Measurements from ENCODE around the gene ANKLE2.

GRCh38 chr12:132774646-132775275 lies 13.1 kb upstream of the ANKLE2 start:
- TF ChIP-seq POLR2AphosphoS5 (IDR thresholded peaks at IDR 0.05; ENCODE audit: low read depth) (no peak), CTCF (IDR thresholded peaks at IDR 0.05; ENCODE audit: insufficient read depth, low read length) (no peak), REST (IDR thresholded peaks at IDR 0.05; ENCODE audit: insufficient replicate concordance, low read depth) (no peak)
